CD14-positive monocyte (primary cell): ENCODE measurements around the gene SLC3A2. TPM values are rescaled to one million over a fixed set of nuclear protein-coding genes. Genes with fewer than 3 reads are reported as not detected.

Source experiments
- DNase-seq, 3 donors: peaks; one replicate each; pipeline ENCODE4 v3.0.0-alpha.2; 2011 to 2022
- H2AFZ ChIP-seq: 2 replicates; pipeline ENCODE4 v1.6.0; 2012; ENCODE audit warnings: mild to moderate bottlenecking, low read depth, low read length, inconsistent platforms; ENCODE audit not compliant: insufficient read depth, poor library complexity, severe bottlenecking
- H3K27ac ChIP-seq, 2 donors: 1 replicate in 1 of 2; 2 replicates in 1 of 2; pipeline ENCODE4 v1.5.1; 2012 to 2013; ENCODE audit warnings: low read length in 2 of 2, control low read depth in 1 of 2, inconsistent platforms in 1 of 2, low read depth in 1 of 2, mild to moderate bottlenecking in 1 of 2
- H3K27me3 ChIP-seq, 2 donors: one replicate each; pipeline versions ENCODE4 v1.6.0 to v1.6.1; 2011 to 2013; ENCODE audit warnings: low read length in 2 of 2; ENCODE audit not compliant: control insufficient read depth in 2 of 2, insufficient read depth in 2 of 2
- H3K36me3 ChIP-seq, 2 donors: replicated peaks in 1 of 2; 1 replicate in 1 of 2; 2 replicates in 1 of 2; pipeline versions ENCODE4 v1.5.1 to v1.6.1; 2012 to 2013; ENCODE audit warnings: low read length in 2 of 2, control low read depth in 1 of 2, inconsistent platforms in 1 of 2, mild to moderate bottlenecking in 1 of 2; ENCODE audit not compliant: insufficient read depth in 2 of 2, control insufficient read depth in 1 of 2
- H3K4me1 ChIP-seq, 2 donors: 1 replicate in 1 of 2; 2 replicates in 1 of 2; pipeline versions ENCODE4 v1.5.1 to v1.6.1; 2012 to 2013; ENCODE audit warnings: low read length in 2 of 2, control low read depth in 1 of 2, inconsistent platforms in 1 of 2, mild to moderate bottlenecking in 1 of 2, moderate library complexity in 1 of 2; ENCODE audit not compliant: insufficient read depth in 2 of 2, control insufficient read depth in 1 of 2
- H3K4me2 ChIP-seq: replicated peaks from 2 replicates; pipeline ENCODE3; 2012; ENCODE audit warnings: low read length, moderate library complexity, mild to moderate bottlenecking; ENCODE audit not compliant: poor library complexity, severe bottlenecking; ENCODE audit errors: extremely low read depth
- H3K4me3 ChIP-seq, 3 experiments: fragments of 200-600 bp in 1 of 3; sonication (generic) in 1 of 3; replicated peaks in 1 of 3; 1 replicate in 2 of 3; 2 replicates in 1 of 3; pipeline ENCODE4 v1.5.1; 2011 to 2013; ENCODE audit warnings: low read length in 3 of 3, mild to moderate bottlenecking in 3 of 3, control low read depth in 2 of 3, low read depth in 2 of 3, inconsistent platforms in 1 of 3, moderate library complexity in 1 of 3
- H3K79me2 ChIP-seq: 2 replicates; pipeline ENCODE4 v1.6.0; 2012; ENCODE audit warnings: mild to moderate bottlenecking, control low read depth, inconsistent platforms, low read length, moderate library complexity; ENCODE audit not compliant: insufficient read depth
- H3K9ac ChIP-seq: 2 replicates; pipeline ENCODE4 v1.6.0; 2017; ENCODE audit warnings: low read length, mild to moderate bottlenecking; ENCODE audit not compliant: insufficient read depth, poor library complexity, severe bottlenecking
- H3K9me3 ChIP-seq, 2 donors: replicated peaks in 1 of 2; 1 replicate in 1 of 2; 2 replicates in 1 of 2; pipeline versions ENCODE4 v1.5.1 to v1.6.1; 2012 to 2013; ENCODE audit warnings: low read length in 2 of 2, control low read depth in 1 of 2; ENCODE audit not compliant: control insufficient read depth in 1 of 2, insufficient read depth in 1 of 2
- H4K20me1 ChIP-seq: 2 replicates; pipeline ENCODE4 v1.6.0; 2012; ENCODE audit warnings: mild to moderate bottlenecking, low read length, control low read depth, moderate library complexity; ENCODE audit not compliant: insufficient read depth
- H3K27ac Mint-ChIP-seq, 7 donors: one replicate each; pipeline ENCODE4 v1.8.0; 2020; ENCODE audit warnings: mild to moderate bottlenecking in 7 of 7, mixed read lengths in 7 of 7, moderate library complexity in 6 of 7, inconsistent platforms in 2 of 7
- H3K27me3 Mint-ChIP-seq, 3 donors: one replicate each; pipeline ENCODE4 v1.8.0; 2021 to 2022; ENCODE audit warnings: low read depth in 3 of 3, mild to moderate bottlenecking in 3 of 3, mixed read lengths in 3 of 3, moderate library complexity in 3 of 3, inconsistent platforms in 1 of 3
- H3K36me3 Mint-ChIP-seq, 2 donors: one replicate each; pipeline ENCODE4 v1.8.0; 2020; ENCODE audit warnings: mixed read lengths in 2 of 2, inconsistent platforms in 1 of 2, mild to moderate bottlenecking in 1 of 2
- H3K4me1 Mint-ChIP-seq: one replicate; pipeline ENCODE4 v1.8.0; 2020; ENCODE audit warnings: mild to moderate bottlenecking, mixed read lengths
- H3K4me3 Mint-ChIP-seq, 2 donors: one replicate each; pipeline ENCODE4 v1.8.0; 2020; ENCODE audit warnings: mild to moderate bottlenecking in 2 of 2, mixed read lengths in 2 of 2, moderate library complexity in 1 of 2
- H3K9me3 Mint-ChIP-seq, 7 donors: one replicate each; pipeline ENCODE4 v1.8.0; 2020 to 2022; ENCODE audit warnings: mixed read lengths in 7 of 7, mild to moderate bottlenecking in 6 of 7, moderate library complexity in 6 of 7, inconsistent platforms in 2 of 7
- CTCF ChIP-seq: fragments of 200-600 bp; IDR thresholded peaks from one replicate; pipeline ENCODE4 v1.8.0; 2022; ENCODE audit warnings: antibody characterized with exemption, mild to moderate bottlenecking
- WGBS: methylation state at CpG from one replicate; pipeline ENCODE4 v1.1.5; 2013; ENCODE audit warnings: missing lambda C conversion rate; ENCODE audit not compliant: insufficient coverage; 5-methylcytosine and 5-hydroxymethylcytosine counted together
- intact Hi-C, 2 donors: fragments of 100-400 bp; cut with micrococcal nuclease; formaldehyde crosslinking; loops; one replicate each; pipeline versions ENCODE4 v1.15.0 to v1.15.1; 2023
- polyA plus RNA-seq, 3 donors: library from polyadenylated mRNA; depleted of rRNA in 1 of 3; unstranded in 2 of 3; stranded (reverse) in 1 of 3; fragments of 300-500 nt in 2 of 3; fragments of >200 nt in 1 of 3; fragmentation: Illumina TruSeq in 2 of 3; gene quantifications; 1 replicate in 2 of 3; 2 replicates in 1 of 3; pipeline ENCODE4 v1.2.3, GENCODE V29; 2012 to 2021

SLC3A2 gene
- polyA plus RNA-seq, 3 donors: 156 to 231 (median 189) TPM

GRCh38 chr11:62888406-62888805 lies 7.7 kb downstream of the SLC3A2 start:
- H3K27me3 ChIP-seq: no peaks in the 10 kb centered on the region
- Mint-ChIP-seq H3K4me3 (no peak overlapping the region), H3K4me1 (peaks cover 14% of the 10 kb centered on the region), H3K36me3 (peaks cover 61 to 62% of the 10 kb centered on the region in 2 donors), H3K27me3 (peaks cover 0 to 3% (median 0%) of the 10 kb centered on the region in 3 donors), H3K9me3 (no peaks in the 10 kb centered on the region), H3K27ac (peak overlapping the region in 2 of 7 donors; percentile 5 to 45)
- peaks cover 30% of the 10 kb centered on the region for H3K79me2 ChIP-seq
- H3K4me1 ChIP-seq: peaks cover 4 to 9% of the 10 kb centered on the region in 2 donors
- H4K20me1 ChIP-seq: peaks cover 63% of the 10 kb centered on the region
- H3K9me3 ChIP-seq: no peaks in the 10 kb centered on the region
- no peak overlapping the region for H2AFZ ChIP-seq
- TF ChIP-seq CTCF: no peak
- 97% methylated on average over 14 of the region's 14 CpGs for WGBS
- H3K4me3 ChIP-seq: no peak overlapping the region
- no peak overlapping the region for H3K27ac ChIP-seq
- DNase-seq: no peak
- H3K36me3 ChIP-seq: peaks cover 61 to 66% of the 10 kb centered on the region in 2 donors
- intact Hi-C loops: no loop called here
- H3K4me2 ChIP-seq: no peak overlapping the region
- H3K9ac ChIP-seq: no peak overlapping the region

GRCh38 chr11:62889126-62889483 lies 8.4 kb downstream of the SLC3A2 start:
- H3K4me3 Mint-ChIP-seq: no peak overlapping the region
- peak overlapping the region; percentile 15 to 45 for H3K27ac ChIP-seq
- peaks cover 7% of the 10 kb centered on the region for H3K4me1 Mint-ChIP-seq

More at GRCh38 chr11:62889126-62889483, 8.4 kb downstream of the SLC3A2 start:
- Mint-ChIP-seq H3K9me3 (no peaks in the 10 kb centered on the region), H3K36me3 (peaks cover 54 to 55% of the 10 kb centered on the region in 2 donors), H3K27me3 (peaks cover 0 to 5% (median 0%) of the 10 kb centered on the region in 3 donors), H3K27ac (peak overlapping the region in 6 of 7 donors; percentile 1 to 58 (median 43))
- 92% methylated on average over 1 of the region's 2 CpGs for WGBS
- no peaks in the 10 kb centered on the region for H3K27me3 ChIP-seq
- H3K9ac ChIP-seq: no peak overlapping the region
- peaks cover 23% of the 10 kb centered on the region for H3K79me2 ChIP-seq
- H3K4me1 ChIP-seq: peaks cover 0 to 2% of the 10 kb centered on the region in 2 donors
- intact Hi-C loops: no loop called here
- no peak overlapping the region for H3K4me3 ChIP-seq
- H3K36me3 ChIP-seq: peaks cover 54 to 59% of the 10 kb centered on the region in 2 donors
- H3K9me3 ChIP-seq: no peaks in the 10 kb centered on the region
- H2AFZ ChIP-seq: no peak overlapping the region
- TF ChIP-seq CTCF: no peak
- H4K20me1 ChIP-seq: peaks cover 56% of the 10 kb centered on the region
- H3K4me2 ChIP-seq: no peak overlapping the region
- DNase-seq: no peak
